ENCODE measurements around the gene SCFD2.
"Not testable (repeated sequence)": the region's sequence is repeated elsewhere in the genome, so short reads cannot be mapped to it uniquely, and the experiment has no call there.

Gene SCFD2

GRCh38 chr4:52996261-52997131 is 369.4 kb downstream of the SCFD2 start:
- no peak for DNase-seq (ENCODE audit: extremely low read depth in 1 of 2, low read depth in 1 of 2)

- DNase-seq (ENCODE audit: extremely low read depth in 1 of 2, low read depth in 1 of 2): no peak
Measured at GRCh38 chr4:52995360-52996030, 370.4 kb downstream of the SCFD2 start.

- DNase-seq (ENCODE audit: extremely low read depth in 1 of 2, low read depth in 1 of 2): no peak
Measured at GRCh38 chr4:52994567-52994966, 371.3 kb downstream of the SCFD2 start.

GRCh38 chr4:52993771-52994170 is 372.1 kb downstream of the SCFD2 start:
- no peak for DNase-seq (ENCODE audit: extremely low read depth in 1 of 2, low read depth in 1 of 2)

GRCh38 chr4:52992551-52992950 is 373.3 kb downstream of the SCFD2 start:
- not testable (repeated sequence) for DNase-seq (ENCODE audit: extremely low read depth in 1 of 2, low read depth in 1 of 2)

- DNase-seq (ENCODE audit: extremely low read depth in 1 of 2, low read depth in 1 of 2): no peak
Measured at GRCh38 chr4:52991472-52991871, 374.4 kb downstream of the SCFD2 start.

- DNase-seq (ENCODE audit: extremely low read depth in 1 of 2, low read depth in 1 of 2): no peak
Measured at GRCh38 chr4:52990706-52991105, 375.2 kb downstream of the SCFD2 start.

GRCh38 chr4:52989865-52990264 is 376.0 kb downstream of the SCFD2 start:
- DNase-seq (ENCODE audit: extremely low read depth in 1 of 2, low read depth in 1 of 2): no peak

GRCh38 chr4:52987392-52988056 is 378.3 kb downstream of the SCFD2 start:
- no peak for DNase-seq (ENCODE audit: extremely low read depth in 1 of 2, low read depth in 1 of 2)

GRCh38 chr4:52984462-52984881 is 381.4 kb downstream of the SCFD2 start:
- no peak for DNase-seq (ENCODE audit: extremely low read depth in 1 of 2, low read depth in 1 of 2)

GRCh38 chr4:52983563-52984303 is 382.1 kb downstream of the SCFD2 start:
- DNase-seq (ENCODE audit: extremely low read depth in 1 of 2, low read depth in 1 of 2): no peak

GRCh38 chr4:52982946-52983340 is 382.9 kb downstream of the SCFD2 start:
- DNase-seq (ENCODE audit: extremely low read depth in 1 of 2, low read depth in 1 of 2): no peak

- no peak for DNase-seq (ENCODE audit: extremely low read depth in 1 of 2, low read depth in 1 of 2)
Measured at GRCh38 chr4:52982255-52982945, 383.5 kb downstream of the SCFD2 start.

GRCh38 chr4:52979821-52980590 is 385.9 kb downstream of the SCFD2 start:
- no peak for DNase-seq (ENCODE audit: extremely low read depth in 1 of 2, low read depth in 1 of 2)

- DNase-seq (ENCODE audit: extremely low read depth in 1 of 2, low read depth in 1 of 2): no peak
Measured at GRCh38 chr4:52979020-52979419, 386.8 kb downstream of the SCFD2 start.

GRCh38 chr4:52977252-52977651 is 388.6 kb downstream of the SCFD2 start:
- DNase-seq (ENCODE audit: extremely low read depth in 1 of 2, low read depth in 1 of 2): no peak

GRCh38 chr4:52976523-52977230 is 389.2 kb downstream of the SCFD2 start:
- no peak for DNase-seq (ENCODE audit: extremely low read depth in 1 of 2, low read depth in 1 of 2)

GRCh38 chr4:52968691-52969090 is 397.2 kb downstream of the SCFD2 start:
- DNase-seq (ENCODE audit: extremely low read depth in 1 of 2, low read depth in 1 of 2): no peak

- no peak for DNase-seq (ENCODE audit: extremely low read depth in 1 of 2, low read depth in 1 of 2)
Measured at GRCh38 chr4:52968241-52968640, 397.6 kb downstream of the SCFD2 start.

Data from activated CD8-positive, alpha-beta memory T cell treated with anti-CD3 and anti-CD28 coated beads for 1 hour (primary cell).